Brain microvascular endothelial cell (primary cell): Measurements from ENCODE around the gene TNFRSF1B.

Source experiments
- DNase-seq: peaks from one replicate; pipeline ENCODE4 v3.0.0-alpha.2; 2020
- H3K27ac ChIP-seq: fragments of 250-450 bp; sonication (Bioruptor Pico); 2 replicates; pipeline ENCODE4 v1.5.1; 2020; ENCODE audit warnings: mild to moderate bottlenecking, moderate library complexity
- H3K27me3 ChIP-seq: fragments of 250-450 bp; sonication (Bioruptor Pico); replicated peaks from 2 replicates; pipeline ENCODE4 v1.5.1; 2020; ENCODE audit warnings: mild to moderate bottlenecking
- H3K36me3 ChIP-seq: fragments of 250-450 bp; sonication (Bioruptor Pico); replicated peaks from 2 replicates; pipeline ENCODE4 v1.5.1; 2020; ENCODE audit warnings: mild to moderate bottlenecking
- H3K4me3 ChIP-seq: 2 replicates; pipeline ENCODE4 v1.5.1; 2011; ENCODE audit warnings: low read depth, mild to moderate bottlenecking, control low read depth, low read length, moderate library complexity
- CTCF ChIP-seq: IDR thresholded peaks from 2 replicates; pipeline ENCODE4 v1.5.1; 2011; ENCODE audit warnings: low read depth, mild to moderate bottlenecking, moderate library complexity, low read length, control low read depth, inconsistent platforms; ENCODE audit errors: missing control alignments
- in situ Hi-C: cut with HindIII; loops from 2 replicates; pipeline ENCODE4 v1.10.0; 2017; ENCODE audit warnings: low sequenced_read_pairs, low pct_ligation_motif_present

The TNFRSF1B gene

DNA sequence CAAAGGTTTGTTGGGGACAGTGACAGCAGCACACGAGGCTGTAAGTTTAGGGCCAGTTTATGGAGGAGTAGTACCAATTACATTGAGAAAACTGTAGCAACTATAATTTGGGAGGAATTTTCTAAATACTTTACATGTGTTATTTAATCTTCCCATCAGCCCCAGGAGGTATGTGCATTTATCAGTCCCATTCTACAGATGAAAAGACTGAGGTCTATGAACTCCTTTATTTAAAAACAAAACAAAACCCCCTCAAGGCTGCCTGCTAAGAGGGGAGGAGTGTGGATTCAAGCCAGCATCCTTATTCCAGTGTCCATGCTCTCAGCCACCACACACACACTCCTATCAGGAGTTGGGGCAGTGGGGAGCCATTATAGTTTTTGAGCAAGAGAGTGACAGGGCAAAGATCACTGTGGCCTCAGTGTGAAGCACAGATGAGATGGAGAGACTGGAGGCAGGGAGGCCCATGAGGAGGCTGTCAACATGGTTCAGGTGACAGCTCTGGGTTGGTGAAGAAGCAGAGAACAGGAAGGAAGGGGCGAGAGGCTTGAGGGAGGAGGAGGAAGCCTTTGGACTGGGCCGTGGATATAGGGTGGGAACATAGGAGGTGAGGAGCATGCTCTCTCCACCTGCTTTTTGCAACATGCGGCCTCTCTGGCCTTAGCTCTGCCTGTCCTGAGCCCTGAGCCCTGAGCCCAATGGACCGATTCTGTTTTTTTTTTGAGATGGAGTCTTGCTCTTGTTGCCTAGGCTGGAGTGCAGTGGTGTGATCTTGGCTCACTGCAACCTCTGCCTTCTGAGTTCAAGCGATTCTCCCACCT is 9.7 kb downstream of the TNFRSF1B start:
- no peak overlapping the region for H3K4me3 ChIP-seq

DNA sequence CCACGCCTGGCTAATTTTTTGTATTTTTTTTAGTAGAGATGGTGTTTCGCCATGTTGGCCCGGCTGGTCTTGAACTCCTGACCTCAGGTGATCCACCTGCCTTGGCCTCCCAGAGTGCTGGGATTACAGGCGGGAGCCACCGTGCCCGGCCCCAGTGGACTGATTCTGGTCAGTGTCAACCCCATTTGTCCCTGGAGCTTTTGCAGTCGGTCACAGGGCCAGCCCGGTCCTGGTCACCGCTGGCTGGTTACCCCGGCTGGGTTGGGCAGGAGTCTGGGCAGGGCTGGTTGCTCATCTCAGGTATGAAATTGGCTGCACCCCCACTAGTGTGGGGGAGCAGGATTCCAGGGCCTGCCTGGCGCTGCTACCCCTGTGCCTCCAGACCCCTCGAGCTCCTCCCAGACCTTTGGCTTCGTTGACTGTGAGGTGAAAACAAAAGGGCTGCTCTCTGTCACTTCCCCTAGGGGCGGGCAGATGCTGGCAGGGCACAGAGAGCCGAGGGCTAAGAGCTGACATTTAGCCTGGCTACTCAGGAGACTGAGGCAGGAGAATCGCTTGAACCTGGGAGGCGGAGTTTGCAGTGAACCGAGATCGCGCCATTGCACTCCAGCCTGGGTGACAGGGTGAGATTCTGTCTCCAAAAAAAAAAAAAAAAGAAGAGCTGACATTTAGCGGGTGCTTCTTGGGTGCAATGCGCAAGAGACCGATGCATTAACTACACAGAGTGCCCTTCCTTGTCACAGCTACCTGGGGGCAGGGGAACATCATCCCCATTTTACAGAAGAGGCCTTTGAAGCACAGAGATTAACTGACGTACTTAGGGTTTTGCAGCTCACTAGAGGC is 10.6 kb downstream of the TNFRSF1B start:
- DNase-seq = no peak

More for the DNA sequence above, 9.7 kb downstream of the TNFRSF1B start:
- no peak for TF ChIP-seq CTCF
- DNase-seq = no peak
- in situ Hi-C loops = no loop called here
- H3K27me3 ChIP-seq = no peaks in the 10 kb centered on the region
- no peaks in the 10 kb centered on the region for H3K36me3 ChIP-seq
- no peak overlapping the region for H3K27ac ChIP-seq

DNA sequence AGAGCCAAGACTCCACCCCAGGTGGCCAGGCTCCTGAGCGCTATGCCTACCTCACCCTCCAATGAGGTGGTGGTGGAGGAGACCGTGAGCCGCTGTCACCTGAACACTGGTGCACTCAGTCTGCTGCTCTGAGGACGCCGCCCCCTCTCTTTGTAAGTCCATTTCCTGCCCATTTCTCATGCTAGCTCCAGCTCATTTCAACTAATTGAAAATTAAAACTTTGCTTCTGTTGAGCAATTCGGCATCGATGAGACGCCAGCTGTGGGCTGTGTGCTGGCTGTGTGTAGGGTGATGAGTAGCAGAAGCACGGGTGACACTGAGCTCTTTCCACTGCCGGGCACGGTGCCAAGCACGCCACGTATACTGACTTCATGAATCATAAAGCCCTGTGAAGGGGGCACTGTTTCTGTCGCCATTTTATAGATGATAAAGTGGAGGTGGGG is 11.2 kb downstream of the TNFRSF1B start:
- H3K27ac ChIP-seq = peak overlapping the region; percentile 42
- H3K4me3 ChIP-seq = no peak overlapping the region
- no peaks in the 10 kb centered on the region for H3K36me3 ChIP-seq
- in situ Hi-C loops = no loop called here
- TF ChIP-seq CTCF = no peak
- H3K27me3 ChIP-seq = no peaks in the 10 kb centered on the region
- peak; percentile 85 for DNase-seq

More for the DNA sequence above, 10.6 kb downstream of the TNFRSF1B start:
- no peak overlapping the region for H3K27ac ChIP-seq
- no peaks in the 10 kb centered on the region for H3K27me3 ChIP-seq
- H3K4me3 ChIP-seq = no peak overlapping the region
- no peak for TF ChIP-seq CTCF
- in situ Hi-C loops = no loop called here
- H3K36me3 ChIP-seq = no peaks in the 10 kb centered on the region

GRCh38 chr1:12178511-12178910 is 11.7 kb downstream of the TNFRSF1B start:
- no peak overlapping the region for H3K4me3 ChIP-seq

GRCh38 chr1:12179111-12179519 is 12.3 kb downstream of the TNFRSF1B start:
- Histone ChIP-seq H3K4me3 (no peak overlapping the region), H3K27me3 (no peaks in the 10 kb centered on the region), H3K36me3 (no peaks in the 10 kb centered on the region), H3K27ac (peak overlapping the region; percentile 42)
- TF ChIP-seq CTCF = no peak
- peak; percentile 85 for DNase-seq
- in situ Hi-C loops = no loop called here

More at GRCh38 chr1:12178511-12178910, 11.7 kb downstream of the TNFRSF1B start:
- no peak for TF ChIP-seq CTCF
- in situ Hi-C loops = no loop called here
- no peaks in the 10 kb centered on the region for H3K27me3 ChIP-seq
- no peaks in the 10 kb centered on the region for H3K36me3 ChIP-seq
- DNase-seq = no peak
- peak overlapping the region; percentile 42 for H3K27ac ChIP-seq
